HepG2 (cell line): ENCODE measurements around the gene CYP2W1. TPM values are rescaled to one million over a fixed set of nuclear protein-coding genes. Genes with fewer than 3 reads are reported as not detected.

Source experiments
- ARNTL ChIP-seq: sonication (generic); formaldehyde crosslinking; IDR thresholded peaks from 2 replicates; pipeline ENCODE4 v1.4.0; 2020; ENCODE audit warnings: mild to moderate bottlenecking, missing genetic modification reagents
- EP300 ChIP-seq, 3 experiments: sonication (generic) in 1 of 3; formaldehyde crosslinking in 1 of 3; IDR thresholded peaks; 2 replicates each; pipeline versions ENCODE4 v1.5.1 to v1.6.1; 2011 to 2020; ENCODE audit warnings: low read depth in 2 of 3, low read length in 2 of 3, borderline replicate concordance in 1 of 3, improper control_type of control experiment in 1 of 3, mild to moderate bottlenecking in 1 of 3, missing genetic modification reagents in 1 of 3, moderate library complexity in 1 of 3
- HNRNPLL ChIP-seq: fragments of 200-400 bp; formaldehyde crosslinking; IDR thresholded peaks from 2 replicates; pipeline ENCODE4 v1.6.1; 2017; ENCODE audit warnings: mild to moderate bottlenecking, low read depth, low read length; ENCODE audit not compliant: poor library complexity, severe bottlenecking
- PPARG ChIP-seq: conservative IDR thresholded peaks from 2 replicates; pipeline ENCODE4 v1.6.1; 2016; ENCODE audit warnings: missing biosample characterization, missing genetic modification reagents
- REPIN1 ChIP-seq: sonication (generic); formaldehyde crosslinking; IDR thresholded peaks from 2 replicates; pipeline ENCODE4 v1.8.0; 2022; ENCODE audit warnings: missing genetic modification reagents, low read depth, mild to moderate bottlenecking, borderline replicate concordance
- SAP130 ChIP-seq: IDR thresholded peaks from 2 replicates; pipeline ENCODE4 v1.6.1; 2016; ENCODE audit warnings: low read depth
- SP1 ChIP-seq, 2 experiments: fragments of 450-650 bp in 1 of 2; sonication (generic) in 1 of 2; formaldehyde crosslinking in 1 of 2; IDR thresholded peaks; 2 replicates each; pipeline versions ENCODE4 v1.4.0 to v1.6.1; 2016 to 2020; ENCODE audit warnings: missing genetic modification reagents in 1 of 2
- STAG1 ChIP-seq: sonication (generic); formaldehyde crosslinking; IDR thresholded peaks from 2 replicates; pipeline ENCODE4 v1.4.0; 2020; ENCODE audit warnings: missing genetic modification reagents
- ZFP36L1 ChIP-seq: sonication (generic); formaldehyde crosslinking; IDR thresholded peaks from 2 replicates; pipeline ENCODE4 v1.8.0; 2022; ENCODE audit warnings: mild to moderate bottlenecking, missing genetic modification reagents, moderate library complexity
- ZNF121 ChIP-seq: sonication (generic); formaldehyde crosslinking; IDR thresholded peaks from 2 replicates; pipeline ENCODE4 v1.5.0; 2020; ENCODE audit warnings: mild to moderate bottlenecking, missing genetic modification reagents
- ZNF34 ChIP-seq: sonication (generic); formaldehyde crosslinking; IDR thresholded peaks from 2 replicates; pipeline ENCODE4 v1.4.0; 2020; ENCODE audit warnings: mild to moderate bottlenecking, missing genetic modification reagents, borderline replicate concordance
- ZNF558 ChIP-seq: sonication (generic); formaldehyde crosslinking; IDR thresholded peaks from 2 replicates; pipeline ENCODE4 v1.9.0; 2022; ENCODE audit warnings: mild to moderate bottlenecking, missing genetic modification reagents, borderline replicate concordance
- ZNF652 ChIP-seq: IDR thresholded peaks from 2 replicates; pipeline ENCODE4 v1.6.1; 2016; ENCODE audit warnings: low read depth, borderline replicate concordance
- ZZZ3 ChIP-seq: sonication (generic); formaldehyde crosslinking; IDR thresholded peaks from 2 replicates; pipeline ENCODE4 v1.4.0; 2020; ENCODE audit warnings: missing genetic modification reagents, mild to moderate bottlenecking, borderline replicate concordance
- polyA plus RNA-seq, 8 experiments: library from polyadenylated mRNA; depleted of rRNA in 3 of 8; stranded (reverse) in 7 of 8; unstranded in 1 of 8; fragments of >200 nt; fragmentation: Illumina TruSeq in 4 of 8; extraction: Trizol in 4 of 8; gene quantifications; 2 replicates each; pipeline versions ENCODE4 v1.2.1 to v1.2.3, GENCODE V29; 2011 to 2016; ENCODE audit warnings: low read depth in 4 of 8, missing spikeins in 1 of 8, mixed read lengths in 1 of 8; ENCODE audit not compliant: insufficient read depth in 1 of 8
- total RNA-seq, 5 experiments: library from RNA; depleted of rRNA; stranded (reverse); fragments of >200 nt; fragmentation: Illumina TruSeq; extraction: Trizol; gene quantifications; 2 replicates each; pipeline ENCODE4 v1.2.3, GENCODE V29; 2016; ENCODE audit warnings: low read depth in 1 of 5
- TF ChIP-seq, protein P1 (sequence below): IDR thresholded peaks from 2 replicates; pipeline ENCODE4 v1.6.1; 2016; ENCODE audit warnings: control low read depth
- TF ChIP-seq, protein P2 (sequence below): IDR thresholded peaks from 2 replicates; pipeline ENCODE4 v1.6.1; 2016; ENCODE audit warnings: missing genetic modification reagents, missing compliant biosample characterization
- TF ChIP-seq, protein P3 (sequence below): sonication (generic); formaldehyde crosslinking; IDR thresholded peaks from 2 replicates; pipeline ENCODE4 v1.4.0; 2020; ENCODE audit warnings: mild to moderate bottlenecking, missing genetic modification reagents

The CYP2W1 gene
- total and polyA plus RNA-seq, 2 of the 13 experiments (the other 11 are each of a cell fraction or from before 2014, with no cell fraction given), result 19.5 to 31.7 TPM

DNA sequence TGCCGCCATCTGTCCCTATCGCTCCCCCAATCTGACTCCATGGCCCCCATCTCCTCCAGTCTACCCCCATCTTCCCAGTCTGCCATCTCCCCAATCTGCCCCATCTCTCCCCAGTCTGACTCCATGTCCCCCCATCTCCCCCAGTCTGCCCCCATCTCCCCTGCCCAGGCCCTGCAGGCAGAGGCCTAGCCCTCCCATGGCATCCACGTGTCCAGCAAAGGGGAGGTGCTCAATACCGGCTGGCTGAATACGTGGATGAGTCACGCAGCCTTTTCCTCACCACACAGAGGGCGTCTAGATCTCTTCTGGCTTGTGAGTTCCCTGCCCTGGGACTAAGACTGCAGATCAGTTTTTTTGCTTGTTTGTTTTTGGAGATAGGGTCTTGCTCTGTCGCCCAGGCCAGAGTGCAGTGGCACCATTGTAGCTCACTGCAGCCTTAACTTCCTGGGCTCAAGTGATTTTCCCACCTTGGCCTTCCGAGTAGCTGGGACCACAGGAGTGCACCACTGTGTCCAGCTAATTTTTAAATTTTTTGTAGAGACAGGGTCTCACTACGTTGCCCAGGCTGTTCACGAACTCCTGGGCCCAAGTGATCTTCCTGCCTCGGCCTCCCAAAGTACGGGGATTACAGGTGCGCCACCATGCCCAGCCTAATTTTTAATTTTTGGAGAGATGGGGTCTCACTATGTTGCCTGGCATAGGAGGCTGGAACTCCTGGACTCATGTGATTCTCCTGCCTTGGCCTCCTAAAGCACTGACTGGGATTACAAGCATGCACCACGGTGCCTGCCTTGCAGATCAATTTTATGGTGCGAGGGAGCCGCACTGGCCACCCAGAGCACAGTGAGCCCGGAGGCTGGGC, 46.0 kb downstream of the CYP2W1 start (continued):
- TF ChIP-seq, protein P1, sequence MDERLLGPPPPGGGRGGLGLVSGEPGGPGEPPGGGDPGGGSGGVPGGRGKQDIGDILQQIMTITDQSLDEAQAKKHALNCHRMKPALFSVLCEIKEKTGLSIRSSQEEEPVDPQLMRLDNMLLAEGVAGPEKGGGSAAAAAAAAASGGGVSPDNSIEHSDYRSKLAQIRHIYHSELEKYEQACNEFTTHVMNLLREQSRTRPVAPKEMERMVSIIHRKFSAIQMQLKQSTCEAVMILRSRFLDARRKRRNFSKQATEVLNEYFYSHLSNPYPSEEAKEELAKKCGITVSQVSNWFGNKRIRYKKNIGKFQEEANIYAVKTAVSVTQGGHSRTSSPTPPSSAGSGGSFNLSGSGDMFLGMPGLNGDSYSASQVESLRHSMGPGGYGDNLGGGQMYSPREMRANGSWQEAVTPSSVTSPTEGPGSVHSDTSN (CRISPR knock-in tag), result no peak
- TF ChIP-seq ARNTL (CRISPR knock-in tag), result peak; percentile 88
- no peak for TF ChIP-seq ZFP36L1 (CRISPR knock-in tag)
- TF ChIP-seq PPARG (CRISPR knock-in tag), result peak; percentile 40; the same call in 1 of the 2 replicates
- peak; percentile 68; the same call in 1 of the 2 replicates for TF ChIP-seq ZZZ3 (CRISPR knock-in tag)
- TF ChIP-seq REPIN1, result no peak
- peak; percentile 97 for TF ChIP-seq ZNF121
- peak; percentile 7 to 12; a peak in 1 of 4 replicates for TF ChIP-seq EP300 (IDR thresholded peaks at IDR 0.05; ENCODE audit: low read depth in 2 of 2, low read length in 2 of 2)
- no peak for TF ChIP-seq EP300 (CRISPR knock-in tag; IDR thresholded peaks at IDR 0.05; ENCODE audit: borderline replicate concordance)
- TF ChIP-seq, protein P2, sequence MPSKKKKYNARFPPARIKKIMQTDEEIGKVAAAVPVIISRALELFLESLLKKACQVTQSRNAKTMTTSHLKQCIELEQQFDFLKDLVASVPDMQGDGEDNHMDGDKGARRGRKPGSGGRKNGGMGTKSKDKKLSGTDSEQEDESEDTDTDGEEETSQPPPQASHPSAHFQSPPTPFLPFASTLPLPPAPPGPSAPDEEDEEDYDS, result peak; percentile 75
- no peak for TF ChIP-seq ZNF34 (CRISPR knock-in tag)
- TF ChIP-seq, protein P3, sequence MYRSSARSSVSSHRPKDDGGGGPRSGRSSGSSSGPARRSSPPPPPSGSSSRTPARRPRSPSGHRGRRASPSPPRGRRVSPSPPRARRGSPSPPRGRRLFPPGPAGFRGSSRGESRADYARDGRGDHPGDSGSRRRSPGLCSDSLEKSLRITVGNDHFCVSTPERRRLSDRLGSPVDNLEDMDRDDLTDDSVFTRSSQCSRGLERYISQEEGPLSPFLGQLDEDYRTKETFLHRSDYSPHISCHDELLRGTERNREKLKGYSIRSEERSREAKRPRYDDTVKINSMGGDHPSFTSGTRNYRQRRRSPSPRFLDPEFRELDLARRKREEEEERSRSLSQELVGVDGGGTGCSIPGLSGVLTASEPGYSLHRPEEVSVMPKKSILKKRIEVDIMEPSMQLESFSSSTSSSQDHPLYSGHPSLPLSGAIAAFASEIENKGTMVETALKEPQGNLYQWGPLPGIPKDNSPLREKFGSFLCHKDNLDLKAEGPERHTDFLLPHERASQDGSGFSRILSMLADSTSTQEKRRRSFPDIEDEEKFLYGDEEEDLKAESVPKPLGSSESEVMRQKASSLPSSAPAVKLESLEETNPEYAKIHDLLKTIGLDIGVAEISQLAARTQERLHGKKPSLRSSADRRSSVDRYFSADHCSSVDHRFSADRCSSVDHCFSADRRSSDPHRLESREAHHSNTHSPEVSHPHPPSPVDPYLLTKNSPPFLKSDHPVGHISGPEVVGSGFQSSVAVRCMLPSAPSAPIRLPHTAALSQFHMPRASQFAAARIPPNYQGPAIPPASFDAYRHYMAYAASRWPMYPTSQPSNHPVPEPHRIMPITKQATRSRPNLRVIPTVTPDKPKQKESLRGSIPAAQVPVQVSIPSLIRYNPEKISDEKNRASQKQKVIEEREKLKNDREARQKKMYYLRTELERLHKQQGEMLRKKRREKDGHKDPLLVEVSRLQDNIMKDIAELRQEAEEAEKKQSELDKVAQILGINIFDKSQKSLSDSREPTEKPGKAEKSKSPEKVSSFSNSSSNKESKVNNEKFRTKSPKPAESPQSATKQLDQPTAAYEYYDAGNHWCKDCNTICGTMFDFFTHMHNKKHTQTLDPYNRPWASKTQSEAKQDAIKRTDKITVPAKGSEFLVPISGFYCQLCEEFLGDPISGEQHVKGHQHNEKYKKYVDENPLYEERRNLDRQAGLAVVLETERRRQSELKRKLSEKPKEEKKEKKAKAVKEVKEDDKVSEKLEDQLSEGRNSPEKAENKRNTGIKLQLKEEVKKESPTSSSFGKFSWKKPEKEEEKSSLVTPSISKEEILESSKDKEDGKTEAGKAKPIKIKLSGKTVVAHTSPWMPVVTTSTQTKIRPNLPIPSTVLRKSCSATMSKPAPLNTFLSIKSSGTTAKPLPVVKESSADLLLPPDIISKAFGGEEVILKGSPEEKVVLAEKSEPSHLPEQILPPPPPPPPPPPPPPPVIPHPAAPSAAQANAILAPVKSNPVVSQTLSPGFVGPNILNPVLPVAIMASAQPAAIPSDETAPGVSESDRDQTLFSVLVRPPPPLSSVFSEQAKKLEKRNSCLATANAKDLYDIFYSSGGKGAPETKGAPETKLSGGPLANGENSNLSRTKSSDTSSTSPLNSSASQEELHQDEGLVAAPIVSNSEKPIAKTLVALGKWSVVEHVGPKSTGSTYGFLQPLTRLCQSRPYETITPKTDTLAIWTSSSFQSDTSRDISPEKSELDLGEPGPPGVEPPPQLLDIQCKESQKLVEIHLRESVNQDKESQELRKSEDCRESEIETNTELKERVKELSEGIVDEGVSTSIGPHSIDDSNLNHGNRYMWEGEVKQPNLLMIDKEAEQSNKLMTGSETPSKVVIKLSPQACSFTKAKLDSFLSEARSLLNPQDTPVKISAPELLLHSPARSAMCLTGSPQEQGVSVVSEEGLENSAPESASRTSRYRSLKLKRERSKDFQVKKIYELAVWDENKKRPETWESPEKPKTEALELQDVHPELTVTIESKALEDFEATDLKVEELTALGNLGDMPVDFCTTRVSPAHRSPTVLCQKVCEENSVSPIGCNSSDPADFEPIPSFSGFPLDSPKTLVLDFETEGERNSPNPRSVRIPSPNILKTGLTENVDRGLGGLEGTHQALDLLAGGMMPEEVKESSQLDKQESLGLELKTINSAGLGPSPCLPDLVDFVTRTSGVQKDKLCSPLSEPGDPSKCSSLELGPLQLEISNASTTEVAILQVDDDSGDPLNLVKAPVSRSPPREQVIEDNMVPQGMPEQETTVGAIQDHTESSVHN (CRISPR knock-in tag), result no peak
- no peak; the same call in 1 of the 2 replicates for TF ChIP-seq ZNF558 (CRISPR knock-in tag)
- no peak for TF ChIP-seq SP1 (IDR thresholded peaks at IDR 0.05)
- TF ChIP-seq SP1 (CRISPR knock-in tag; IDR thresholded peaks at IDR 0.05), result peak; percentile 30; the same call in 1 of the 2 replicates
- no peak for TF ChIP-seq HNRNPLL
- no peak for TF ChIP-seq ZNF652 (CRISPR knock-in tag)
- TF ChIP-seq SAP130 (CRISPR knock-in tag), result peak; percentile 93
- no peak for TF ChIP-seq STAG1
